Measurements from ENCODE around the gene GNA12. TPM values are rescaled to one million over a fixed set of nuclear protein-coding genes. Genes with fewer than 3 reads are reported as not detected.

GNA12 gene
- total and polyA plus RNA-seq, 10 donors, result 12.3 to 64.2 (median 32.4) TPM

DNA sequence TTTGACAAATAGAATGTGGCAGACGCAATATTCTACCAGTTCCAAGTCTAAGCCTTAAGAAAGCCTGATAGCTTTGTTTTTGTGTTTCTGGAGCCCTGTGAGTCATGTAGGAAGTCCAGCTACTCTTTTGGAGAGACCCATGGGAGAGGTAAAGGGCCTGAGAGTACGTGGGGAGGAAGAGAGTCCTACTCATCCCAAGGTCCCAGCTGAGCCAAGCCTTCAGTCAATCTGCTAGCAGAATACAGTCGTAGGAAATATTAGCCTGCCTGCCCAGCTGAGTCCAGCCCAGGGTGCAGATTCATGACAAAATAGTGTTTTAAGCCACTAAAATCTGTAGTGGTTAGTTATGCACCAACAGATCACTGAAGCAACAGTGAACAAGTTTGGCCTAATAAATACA, 9.0 kb upstream of the GNA12 start:
- H3K27me3 ChIP-seq (replicated peaks in 1 of 7), result no peaks in the 10 kb centered on the region
- WGBS, 5 donors, result 43 to 72% (median 66%) methylated on average over 3 of the region's 3 CpGs
- H3K36me3 ChIP-seq, result no peaks in the 10 kb centered on the region
- TF ChIP-seq, protein P1, sequence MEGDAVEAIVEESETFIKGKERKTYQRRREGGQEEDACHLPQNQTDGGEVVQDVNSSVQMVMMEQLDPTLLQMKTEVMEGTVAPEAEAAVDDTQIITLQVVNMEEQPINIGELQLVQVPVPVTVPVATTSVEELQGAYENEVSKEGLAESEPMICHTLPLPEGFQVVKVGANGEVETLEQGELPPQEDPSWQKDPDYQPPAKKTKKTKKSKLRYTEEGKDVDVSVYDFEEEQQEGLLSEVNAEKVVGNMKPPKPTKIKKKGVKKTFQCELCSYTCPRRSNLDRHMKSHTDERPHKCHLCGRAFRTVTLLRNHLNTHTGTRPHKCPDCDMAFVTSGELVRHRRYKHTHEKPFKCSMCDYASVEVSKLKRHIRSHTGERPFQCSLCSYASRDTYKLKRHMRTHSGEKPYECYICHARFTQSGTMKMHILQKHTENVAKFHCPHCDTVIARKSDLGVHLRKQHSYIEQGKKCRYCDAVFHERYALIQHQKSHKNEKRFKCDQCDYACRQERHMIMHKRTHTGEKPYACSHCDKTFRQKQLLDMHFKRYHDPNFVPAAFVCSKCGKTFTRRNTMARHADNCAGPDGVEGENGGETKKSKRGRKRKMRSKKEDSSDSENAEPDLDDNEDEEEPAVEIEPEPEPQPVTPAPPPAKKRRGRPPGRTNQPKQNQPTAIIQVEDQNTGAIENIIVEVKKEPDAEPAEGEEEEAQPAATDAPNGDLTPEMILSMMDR (IDR thresholded peaks at IDR 0.05 in 8 of 11, conservative IDR thresholded peaks at IDR 0.05 in 3 of 11), result no peak
- TF ChIP-seq POLR2A (IDR thresholded peaks at IDR 0.05), result no peak
- intact Hi-C loops (cut with DNase I; ENCODE audit: low total_unique reads), result no loop called here
- H3K4me3 ChIP-seq, result no peak overlapping the region
- H3K4me1 ChIP-seq, result peaks cover 0 to 14% (median 5%) of the 10 kb centered on the region in 6 donors
- no peaks in the 10 kb centered on the region for H3K9me3 ChIP-seq
- H3K27ac ChIP-seq, result peak overlapping the region in 2 of 8 donors; percentile 19 to 23
- DNase-seq, result no peak

DNA sequence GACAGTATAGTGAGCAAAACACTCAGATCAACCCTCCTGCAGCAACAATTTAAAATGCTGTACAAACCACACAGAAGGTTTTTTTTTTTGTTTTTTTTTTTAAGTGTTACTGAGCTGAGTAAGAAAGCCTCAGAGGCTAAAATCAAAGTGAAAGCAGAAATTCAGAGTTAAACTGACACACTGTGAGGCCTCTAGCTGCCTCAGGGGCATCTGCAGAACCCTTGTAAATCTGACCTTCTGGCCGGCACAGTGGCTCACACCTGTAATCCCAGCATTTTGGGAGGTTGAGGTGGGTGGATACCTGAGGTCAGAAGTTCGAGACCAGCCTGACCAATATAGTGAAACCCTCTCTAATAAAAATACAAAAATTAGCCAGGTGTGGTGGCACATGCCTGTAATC, 7.4 kb upstream of the GNA12 start:
- peaks cover 0 to 14% (median 5%) of the 10 kb centered on the region in 6 donors for H3K4me1 ChIP-seq
- DNase-seq, result no peak
- H3K9me3 ChIP-seq, result no peaks in the 10 kb centered on the region
- H3K27me3 ChIP-seq (replicated peaks in 1 of 7), result no peaks in the 10 kb centered on the region
- H3K4me3 ChIP-seq, result no peak overlapping the region
- TF ChIP-seq POLR2AphosphoS5 (IDR thresholded peaks at IDR 0.05) (no peak), POLR2A (IDR thresholded peaks at IDR 0.05) (no peak)
- TF ChIP-seq, protein P1 (IDR thresholded peaks at IDR 0.05 in 8 of 11, conservative IDR thresholded peaks at IDR 0.05 in 3 of 11), result no peak
- intact Hi-C loops (cut with DNase I; ENCODE audit: low total_unique reads), result no loop called here
- peak overlapping the region in 2 of 8 donors; percentile 19 to 23 for H3K27ac ChIP-seq
- WGBS, 5 donors, result 53 to 60% (median 58%) methylated on average over 2 of the region's 2 CpGs
- no peaks in the 10 kb centered on the region for H3K36me3 ChIP-seq

DNA sequence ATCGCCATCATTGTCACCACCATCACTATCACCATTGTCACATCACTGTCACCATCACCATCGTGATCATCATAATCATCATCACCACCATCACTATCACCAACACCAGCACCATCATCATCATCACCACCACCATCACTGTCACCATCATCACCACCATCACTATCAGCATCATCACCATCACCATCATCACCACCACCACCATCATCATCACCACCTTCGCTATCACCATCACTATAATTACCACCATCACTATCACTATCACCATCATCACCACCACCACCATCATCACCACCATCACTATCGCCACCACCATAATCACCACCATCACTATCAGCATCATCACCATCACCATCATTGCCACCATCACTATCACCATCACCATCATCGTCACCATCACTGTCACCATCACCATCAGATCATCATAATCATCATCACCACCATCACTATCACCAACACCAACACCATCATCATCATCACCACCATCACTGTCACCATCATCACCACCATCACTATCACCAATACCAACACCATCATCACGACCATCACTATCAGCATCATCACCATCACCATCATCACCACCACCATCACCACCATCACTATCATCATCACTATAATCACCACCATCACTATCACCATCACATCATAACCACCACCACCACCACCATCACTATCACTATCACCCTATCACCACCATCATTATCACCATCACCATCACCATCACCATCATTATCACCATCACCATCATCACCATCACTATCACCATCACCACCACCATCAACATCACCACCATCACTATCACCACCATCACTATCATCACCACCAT, 6.0 kb upstream of the GNA12 start:
- no peak overlapping the region for H3K4me3 ChIP-seq
- H3K27me3 ChIP-seq (replicated peaks in 1 of 7), result no peaks in the 10 kb centered on the region
- H3K27ac ChIP-seq, result no peak overlapping the region
- H3K9me3 ChIP-seq, result no peaks in the 10 kb centered on the region
- 92 to 96% (median 95%) methylated on average over 6 of the region's 6 CpGs for WGBS, 5 donors
- H3K4me1 ChIP-seq, result peaks cover 0 to 14% (median 5%) of the 10 kb centered on the region in 6 donors
- H3K36me3 ChIP-seq, result no peaks in the 10 kb centered on the region
- no peak for DNase-seq
- intact Hi-C loops (cut with DNase I; ENCODE audit: low total_unique reads), result no loop called here
- TF ChIP-seq POLR2AphosphoS5 (IDR thresholded peaks at IDR 0.05) (no peak), POLR2A (IDR thresholded peaks at IDR 0.05) (no peak)
- TF ChIP-seq, protein P1 (IDR thresholded peaks at IDR 0.05 in 8 of 11, conservative IDR thresholded peaks at IDR 0.05 in 3 of 11), result no peak

DNA sequence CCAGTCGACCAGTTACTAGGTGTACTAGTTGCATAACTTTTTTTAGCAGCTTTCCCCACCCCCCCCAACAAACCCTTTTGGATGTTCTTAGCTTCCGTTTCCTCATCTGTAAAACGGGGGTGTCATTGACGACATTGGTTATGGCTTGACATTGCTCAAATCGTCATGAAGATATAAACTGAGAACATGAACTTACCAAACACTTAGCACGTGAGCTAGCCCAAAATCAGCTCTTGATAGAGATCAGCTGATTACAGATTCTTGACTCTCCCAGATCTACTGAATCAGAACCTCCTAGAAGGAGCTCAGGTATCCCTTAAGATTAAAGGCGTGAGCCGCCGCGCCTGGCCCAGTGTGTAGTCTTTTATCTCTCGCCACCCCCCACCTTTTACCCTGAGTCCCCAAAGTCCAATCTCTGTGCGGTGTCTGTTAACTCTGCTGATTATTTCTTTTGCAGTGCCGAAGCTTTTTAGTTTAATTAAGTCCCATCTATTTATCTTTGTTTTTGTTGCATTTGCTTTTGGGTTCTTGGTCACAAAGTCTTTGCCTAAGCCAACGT, 1.0 kb upstream of the GNA12 start:
- TF ChIP-seq POLR2AphosphoS5 (IDR thresholded peaks at IDR 0.05) (no peak), POLR2A (IDR thresholded peaks at IDR 0.05) (no peak)
- TF ChIP-seq, protein P1 (IDR thresholded peaks at IDR 0.05 in 8 of 11, conservative IDR thresholded peaks at IDR 0.05 in 3 of 11), result no peak
- Histone ChIP-seq H3K36me3 (peaks cover 0 to 15% (median 0%) of the 10 kb centered on the region in 6 donors), H3K27me3 (replicated peaks in 1 of 7) (no peaks in the 10 kb centered on the region), H3K4me3 (peak overlapping the region in 5 of 8 donors; percentile 32 to 85 (median 40)), H3K27ac (peak overlapping the region in 4 of 8 donors; percentile 31 to 89 (median 78)), H3K9me3 (no peaks in the 10 kb centered on the region), H3K4me1 (peaks cover 15 to 45% (median 35%) of the 10 kb centered on the region in 6 donors)
- intact Hi-C loops (cut with DNase I; ENCODE audit: low total_unique reads), result no loop called here
- 76 to 85% (median 79%) methylated on average over 14 of the region's 14 CpGs for WGBS, 5 donors
- no peak for DNase-seq

All from spleen (tissue), 11 donors.